Measurements from ENCODE around the gene PLSCR5.

DNA sequence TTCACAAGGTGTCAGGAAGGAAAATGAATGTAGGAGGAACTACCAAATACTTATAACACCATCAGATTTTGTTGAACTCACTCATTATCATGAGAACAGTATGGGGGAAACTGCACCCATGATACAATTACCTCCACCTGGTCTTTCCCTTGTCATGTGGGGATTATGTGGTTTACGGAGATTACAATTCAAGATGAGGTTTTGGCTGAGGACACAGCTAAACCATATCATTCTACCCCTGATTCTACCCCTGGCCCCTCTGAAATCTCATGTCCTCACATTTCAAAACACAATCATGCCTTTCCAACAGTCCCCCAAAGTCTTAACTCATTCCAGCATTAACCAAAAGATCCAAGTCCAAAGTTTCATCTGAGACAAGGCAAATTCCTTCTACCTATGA, 43.7 kb downstream of the PLSCR5 start:
- TF ChIP-seq, protein P1, sequence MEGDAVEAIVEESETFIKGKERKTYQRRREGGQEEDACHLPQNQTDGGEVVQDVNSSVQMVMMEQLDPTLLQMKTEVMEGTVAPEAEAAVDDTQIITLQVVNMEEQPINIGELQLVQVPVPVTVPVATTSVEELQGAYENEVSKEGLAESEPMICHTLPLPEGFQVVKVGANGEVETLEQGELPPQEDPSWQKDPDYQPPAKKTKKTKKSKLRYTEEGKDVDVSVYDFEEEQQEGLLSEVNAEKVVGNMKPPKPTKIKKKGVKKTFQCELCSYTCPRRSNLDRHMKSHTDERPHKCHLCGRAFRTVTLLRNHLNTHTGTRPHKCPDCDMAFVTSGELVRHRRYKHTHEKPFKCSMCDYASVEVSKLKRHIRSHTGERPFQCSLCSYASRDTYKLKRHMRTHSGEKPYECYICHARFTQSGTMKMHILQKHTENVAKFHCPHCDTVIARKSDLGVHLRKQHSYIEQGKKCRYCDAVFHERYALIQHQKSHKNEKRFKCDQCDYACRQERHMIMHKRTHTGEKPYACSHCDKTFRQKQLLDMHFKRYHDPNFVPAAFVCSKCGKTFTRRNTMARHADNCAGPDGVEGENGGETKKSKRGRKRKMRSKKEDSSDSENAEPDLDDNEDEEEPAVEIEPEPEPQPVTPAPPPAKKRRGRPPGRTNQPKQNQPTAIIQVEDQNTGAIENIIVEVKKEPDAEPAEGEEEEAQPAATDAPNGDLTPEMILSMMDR (IDR thresholded peaks at IDR 0.05) = no peak
- TF ChIP-seq POLR2A (IDR thresholded peaks at IDR 0.05) = no peak
